ENCODE data around the gene ZNF727.
A peak's percentile ranks its signal among the peaks of the same experiment; 100 is the strongest.
"Not testable (repeated sequence)": the region's sequence is repeated elsewhere in the genome, so short reads cannot be mapped to it uniquely, and the experiment has no call there.

ZNF727 gene

GRCh38 chr7:64045301-64046040 is at the start of gene ZNF727:
ZNF727 (plus strand) TSS chr7:64045434; CDS start chr7:64045622, 188 bp downstream.
- DNase-seq = peak; percentile 43 to 47

DNA sequence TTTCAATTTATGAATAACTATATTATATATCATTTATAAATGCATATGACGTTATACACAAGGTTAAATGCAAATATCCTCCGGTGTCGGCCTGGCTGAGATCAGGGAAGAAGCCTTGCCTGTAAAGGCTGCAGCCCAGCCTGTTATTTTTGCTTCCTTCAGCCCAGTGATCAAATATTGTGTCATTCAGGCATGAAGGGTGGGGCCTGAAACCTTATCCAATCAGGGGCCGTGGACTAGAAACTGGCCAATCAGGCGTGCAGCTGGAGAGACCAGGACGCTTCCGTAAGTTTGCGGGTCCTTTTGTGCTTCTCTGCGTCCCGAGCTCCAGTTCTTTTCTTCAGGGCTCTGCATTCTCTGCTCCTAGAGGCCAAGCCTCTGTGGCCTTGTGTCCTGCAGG is 46.7 kb upstream of the ZNF727 start, which contains the start of gene ZNF722:
Gene ZNF722, plus strand, starts transcription at position 301 of the 400 bp plus-strand sequence. CDS start 113 bp downstream, outside the sequence.
- no peak for DNase-seq

- not testable (repeated sequence) for DNase-seq
Measured at GRCh38 chr7:64015496-64015895, 29.7 kb upstream of the ZNF727 start.

GRCh38 chr7:64035388-64035787 is 9.8 kb upstream of the ZNF727 start:
- no peak for DNase-seq

DNA sequence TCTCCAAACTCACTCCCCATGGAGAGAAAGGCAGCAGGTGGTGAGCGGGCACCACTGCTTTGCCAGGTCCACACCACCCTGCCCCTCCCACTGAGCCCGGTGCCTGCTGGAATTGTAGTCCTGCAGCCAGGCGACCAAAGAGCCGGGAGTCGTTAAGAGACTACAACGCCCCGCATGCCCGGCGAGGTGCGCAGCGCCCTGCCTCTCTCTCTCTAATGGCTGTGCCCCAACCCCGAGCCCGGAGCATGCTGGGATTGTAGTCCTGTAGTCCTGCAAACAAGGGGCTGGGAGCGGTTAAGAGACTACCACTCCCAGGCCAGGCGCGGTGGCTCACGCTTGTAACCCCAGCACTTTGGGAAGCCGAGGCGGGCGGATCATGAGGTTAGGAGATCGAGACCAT is 8.1 kb upstream of the ZNF727 start:
- DNase-seq = no peak

- no peak for DNase-seq
Measured at GRCh38 chr7:64046041-64046389, 781 bp downstream of the ZNF727 start.

- DNase-seq = not testable (repeated sequence)
Measured at GRCh38 chr7:64077837-64078698, 32.8 kb downstream of the ZNF727 start.

DNA sequence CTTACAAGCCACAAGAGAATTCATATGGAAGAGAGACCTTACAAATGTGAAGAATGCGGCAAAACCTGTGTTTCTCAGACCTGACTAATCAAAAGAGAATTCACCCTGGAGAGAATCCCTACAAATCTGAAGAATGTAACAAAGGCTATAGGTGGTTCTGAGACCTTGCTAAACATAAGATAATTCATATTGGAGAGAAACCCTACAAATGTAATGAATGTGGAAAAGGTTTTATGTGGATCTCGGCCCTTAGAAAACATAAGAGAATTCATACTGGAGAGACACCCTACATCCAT is 33.4 kb downstream of the ZNF727 start:
- DNase-seq = no peak

- no peak for DNase-seq
Measured at GRCh38 chr7:64087501-64087900, 42.3 kb downstream of the ZNF727 start.

DNA sequence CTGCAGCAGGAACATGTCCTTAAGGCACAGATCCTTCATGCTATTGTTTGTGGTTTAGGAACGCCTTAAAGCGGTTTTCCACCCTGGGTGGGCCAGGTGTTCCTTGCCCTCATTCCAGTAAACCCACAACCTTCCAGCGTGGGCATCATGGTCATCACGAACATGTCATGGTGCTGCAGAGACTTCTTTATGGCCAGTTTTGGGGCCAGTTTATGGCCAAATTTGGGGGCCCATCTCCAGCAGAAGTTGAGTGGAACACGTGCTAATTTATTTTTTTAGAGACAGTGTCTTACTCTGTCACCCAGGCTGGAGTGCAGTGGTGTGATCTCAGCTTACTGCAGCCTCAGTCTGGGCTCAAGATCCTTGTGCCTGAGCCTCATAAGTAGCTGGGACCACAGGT is 43.6 kb downstream of the ZNF727 start:
- DNase-seq = not testable (repeated sequence)
